ENCODE data around the gene DLG3.

- no peak for TF ChIP-seq EZH2 (IDR thresholded peaks at IDR 0.05; ENCODE audit: low read length)
- no peak for TF ChIP-seq CTCF (optimal IDR thresholded peaks at IDR 0.05 in 1 of 3, IDR thresholded peaks at IDR 0.05 in 1 of 3, conservative IDR thresholded peaks at IDR 0.05 in 1 of 3; ENCODE audit: extremely low read depth in 1 of 3, insufficient read depth in 2 of 3, low read length in 3 of 3)
Observed at GRCh38 chrX:70482300-70482699, 37.7 kb downstream of the DLG3 start.

All from keratinocyte (primary cell).